Measurements from ENCODE around the gene CTIF. TPM values are rescaled to one million over a fixed set of nuclear protein-coding genes. Genes with fewer than 3 reads are reported as not detected.

CTIF gene
- total RNA-seq, 1 donor from 2014 or later = 15.0 TPM

DNA sequence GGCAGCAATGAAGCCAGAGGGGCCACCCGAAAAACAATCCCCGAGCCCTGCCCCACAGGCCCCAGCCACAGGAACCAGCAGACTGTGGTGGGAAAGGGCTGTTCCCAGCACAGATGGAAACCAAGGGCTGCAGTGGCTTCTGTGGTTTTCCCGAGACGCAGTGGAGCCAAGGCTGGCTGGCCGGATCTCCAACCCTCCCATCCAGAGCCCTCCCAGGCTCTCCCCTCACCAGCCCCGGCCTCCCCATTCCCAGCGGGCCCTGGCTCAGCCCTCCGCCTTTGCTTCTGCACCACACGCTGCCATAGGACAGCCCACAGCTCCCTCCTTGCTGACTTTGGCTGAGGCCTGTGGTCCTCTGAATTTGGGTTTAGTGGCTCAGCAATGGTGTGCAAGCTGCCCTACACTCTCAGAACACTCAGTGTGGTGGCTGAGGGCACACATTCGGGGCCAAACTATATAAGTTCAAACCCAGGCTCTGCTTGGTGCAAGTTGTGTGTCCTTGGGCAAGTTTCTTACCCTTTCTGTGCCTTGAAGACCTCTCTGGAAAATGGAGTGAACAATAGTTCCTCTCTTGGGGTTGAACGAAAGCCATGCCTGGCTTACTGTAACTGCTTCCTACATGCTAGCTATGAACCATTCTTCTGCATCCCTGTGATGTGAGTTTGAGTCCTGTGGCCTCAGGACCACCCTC, 211.8 kb downstream of the CTIF start:
- no peak for DNase-seq (ENCODE audit: low read depth)
- no peak for TF ChIP-seq CTCF (IDR thresholded peaks at IDR 0.05; ENCODE audit: insufficient read depth, low read length, severe bottlenecking)
- H3K27me3 ChIP-seq (ENCODE audit: control insufficient read depth, insufficient read depth, low read length) = no peaks in the 10 kb centered on the region
- no peak overlapping the region for H3K4me3 ChIP-seq (ENCODE audit: low read depth, low read length)
- H3K36me3 ChIP-seq (ENCODE audit: control insufficient read depth, insufficient read depth, low read length) = no peaks in the 10 kb centered on the region
- no peak for FAIRE-seq

GRCh38 chr18:48751727-48752468, 213.1 kb downstream of the CTIF start:
- FAIRE-seq (no peak), DNase-seq (ENCODE audit: low read depth) (no peak)
- Histone ChIP-seq H3K4me3 (ENCODE audit: low read depth, low read length) (no peak overlapping the region), H3K27me3 (ENCODE audit: control insufficient read depth, insufficient read depth, low read length) (no peaks in the 10 kb centered on the region), H3K36me3 (ENCODE audit: control insufficient read depth, insufficient read depth, low read length) (no peaks in the 10 kb centered on the region)
- no peak for TF ChIP-seq CTCF (IDR thresholded peaks at IDR 0.05; ENCODE audit: insufficient read depth, low read length, severe bottlenecking)

- FAIRE-seq (no peak), DNase-seq (ENCODE audit: low read depth) (no peak)
- Histone ChIP-seq H3K27me3 (ENCODE audit: control insufficient read depth, insufficient read depth, low read length) (no peaks in the 10 kb centered on the region), H3K4me3 (ENCODE audit: low read depth, low read length) (no peak overlapping the region), H3K36me3 (ENCODE audit: control insufficient read depth, insufficient read depth, low read length) (peaks cover 1% of the 10 kb centered on the region)
- TF ChIP-seq CTCF (IDR thresholded peaks at IDR 0.05; ENCODE audit: insufficient read depth, low read length, severe bottlenecking) = no peak
These were observed 213.6 kb downstream of the CTIF start for GRCh38 chr18:48752478-48752877.

DNA sequence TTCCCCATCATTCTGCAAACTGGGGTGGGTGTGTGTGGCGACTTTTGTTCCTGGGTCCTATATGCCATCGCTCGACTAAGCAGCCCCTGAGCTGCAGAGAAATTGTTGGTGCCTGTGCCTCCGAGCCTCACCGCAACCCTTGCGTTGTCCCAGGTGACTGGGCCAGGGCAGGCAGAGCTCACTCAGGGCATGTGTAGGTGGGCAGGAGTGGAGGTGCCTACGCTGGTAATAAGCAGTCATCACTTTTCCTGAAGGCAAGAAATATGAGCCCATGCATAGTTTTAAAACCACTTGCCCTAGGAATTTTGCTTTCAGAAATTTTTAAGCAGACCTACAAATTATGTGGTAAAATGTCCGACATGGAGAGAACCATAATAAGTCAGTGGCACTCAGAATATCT, 214.1 kb downstream of the CTIF start:
- Histone ChIP-seq H3K4me3 (ENCODE audit: low read depth, low read length) (no peak overlapping the region), H3K27me3 (ENCODE audit: control insufficient read depth, insufficient read depth, low read length) (no peaks in the 10 kb centered on the region), H3K36me3 (ENCODE audit: control insufficient read depth, insufficient read depth, low read length) (peaks cover 5% of the 10 kb centered on the region)
- DNase-seq (ENCODE audit: low read depth) = no peak
- TF ChIP-seq CTCF (IDR thresholded peaks at IDR 0.05; ENCODE audit: insufficient read depth, low read length, severe bottlenecking) = no peak
- FAIRE-seq = no peak

DNA sequence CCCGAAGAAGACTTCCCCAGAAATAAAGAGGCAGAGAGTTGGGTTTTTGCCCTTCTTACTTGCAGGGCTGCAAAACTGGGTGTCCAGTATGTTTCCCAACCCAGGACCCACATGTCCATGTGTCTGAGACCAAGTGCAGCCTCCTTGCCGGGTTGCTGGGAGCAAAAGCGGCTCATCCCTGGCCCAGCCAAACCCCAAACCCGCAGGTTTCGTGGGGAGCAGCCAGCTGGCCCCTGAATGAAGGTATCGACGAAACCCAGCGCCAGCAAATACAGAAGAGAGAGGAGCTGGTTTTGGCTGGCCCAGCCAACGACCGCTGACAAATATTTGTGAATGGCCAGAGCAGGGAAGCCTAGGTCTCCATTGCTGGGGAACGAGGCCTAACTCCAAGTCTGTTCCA, 214.9 kb downstream of the CTIF start:
- Histone ChIP-seq H3K4me3 (ENCODE audit: low read depth, low read length) (no peak overlapping the region), H3K27me3 (ENCODE audit: control insufficient read depth, insufficient read depth, low read length) (no peaks in the 10 kb centered on the region), H3K36me3 (ENCODE audit: control insufficient read depth, insufficient read depth, low read length) (peaks cover 7% of the 10 kb centered on the region)
- DNase-seq (ENCODE audit: low read depth) (no peak), FAIRE-seq (no peak)
- no peak for TF ChIP-seq CTCF (IDR thresholded peaks at IDR 0.05; ENCODE audit: insufficient read depth, low read length, severe bottlenecking)
